ENCODE data around the gene OGDH. TPM values are rescaled to one million over a fixed set of nuclear protein-coding genes. Genes with fewer than 3 reads are reported as not detected.

Gene OGDH
- total and polyA plus RNA-seq, 2 of the 13 experiments (the other 11 are each of a cell fraction or from before 2014, with no cell fraction given), result 17.4 to 25.4 TPM

DNA sequence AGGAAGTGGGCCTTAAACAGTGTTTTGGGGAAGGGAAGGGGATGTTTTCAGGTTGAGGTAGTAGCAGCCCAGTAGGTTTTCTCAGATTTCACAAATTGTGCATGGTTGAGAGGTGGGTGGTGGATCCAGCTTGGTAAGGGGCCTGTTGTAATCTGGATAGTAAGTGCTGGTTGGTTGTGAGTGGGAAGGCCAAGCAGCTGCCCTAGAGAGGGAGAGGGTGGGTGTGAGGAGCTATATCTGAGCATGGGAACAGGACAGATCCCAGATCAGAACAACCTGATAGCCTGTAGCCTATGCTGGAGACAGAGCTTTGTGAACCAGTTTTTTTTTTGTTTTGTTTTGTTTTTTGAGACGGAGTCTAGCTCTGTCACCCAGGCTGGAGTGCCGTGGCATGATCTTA is 88.3 kb downstream of the OGDH start:
- 95% methylated on average over 2 of the region's 2 CpGs for WGBS (ENCODE audit: low lambda C conversion rate)
- Histone ChIP-seq H3K27me3 (ENCODE audit: control insufficient read depth in 1 of 2, insufficient read depth in 2 of 2, low read length in 2 of 2) (no peaks in the 10 kb centered on the region), H3K9ac (ENCODE audit: insufficient read depth, low read depth, low read length) (no peak overlapping the region), H3K4me3 (replicated peaks in 1 of 3; ENCODE audit: insufficient read depth in 1 of 3, low read depth in 2 of 3, low read length in 3 of 3) (no peak overlapping the region), H3K4me1 (ENCODE audit: insufficient read depth, low read length) (no peaks in the 10 kb centered on the region), H3K27ac (ENCODE audit: extremely low read length, insufficient read depth, low read length) (no peak overlapping the region), H3K4me2 (ENCODE audit: low read depth, low read length) (no peak overlapping the region), H4K20me1 (ENCODE audit: insufficient read depth, low read length) (no peaks in the 10 kb centered on the region), H3K9me3 (ENCODE audit: low read length) (no peaks in the 10 kb centered on the region), H2AFZ (ENCODE audit: low read length) (no peak overlapping the region), H3K36me3 (replicated peaks in 1 of 2; ENCODE audit: control insufficient read depth in 1 of 2, insufficient read depth in 2 of 2, low read length in 2 of 2) (peaks cover 22 to 38% of the 10 kb centered on the region in 2 experiments; a peak in 4 of 5 replicates), H3K79me2 (ENCODE audit: insufficient read depth, low read length) (no peaks in the 10 kb centered on the region)
- TF ChIP-seq SIX1 (CRISPR knock-in tag; IDR thresholded peaks at IDR 0.05; ENCODE audit: borderline replicate concordance), result no peak
- TF ChIP-seq YY1 (IDR thresholded peaks at IDR 0.05; ENCODE audit: insufficient read depth, insufficient replicate concordance, low read depth, low read length), result no peak
- TF ChIP-seq, protein P1, sequence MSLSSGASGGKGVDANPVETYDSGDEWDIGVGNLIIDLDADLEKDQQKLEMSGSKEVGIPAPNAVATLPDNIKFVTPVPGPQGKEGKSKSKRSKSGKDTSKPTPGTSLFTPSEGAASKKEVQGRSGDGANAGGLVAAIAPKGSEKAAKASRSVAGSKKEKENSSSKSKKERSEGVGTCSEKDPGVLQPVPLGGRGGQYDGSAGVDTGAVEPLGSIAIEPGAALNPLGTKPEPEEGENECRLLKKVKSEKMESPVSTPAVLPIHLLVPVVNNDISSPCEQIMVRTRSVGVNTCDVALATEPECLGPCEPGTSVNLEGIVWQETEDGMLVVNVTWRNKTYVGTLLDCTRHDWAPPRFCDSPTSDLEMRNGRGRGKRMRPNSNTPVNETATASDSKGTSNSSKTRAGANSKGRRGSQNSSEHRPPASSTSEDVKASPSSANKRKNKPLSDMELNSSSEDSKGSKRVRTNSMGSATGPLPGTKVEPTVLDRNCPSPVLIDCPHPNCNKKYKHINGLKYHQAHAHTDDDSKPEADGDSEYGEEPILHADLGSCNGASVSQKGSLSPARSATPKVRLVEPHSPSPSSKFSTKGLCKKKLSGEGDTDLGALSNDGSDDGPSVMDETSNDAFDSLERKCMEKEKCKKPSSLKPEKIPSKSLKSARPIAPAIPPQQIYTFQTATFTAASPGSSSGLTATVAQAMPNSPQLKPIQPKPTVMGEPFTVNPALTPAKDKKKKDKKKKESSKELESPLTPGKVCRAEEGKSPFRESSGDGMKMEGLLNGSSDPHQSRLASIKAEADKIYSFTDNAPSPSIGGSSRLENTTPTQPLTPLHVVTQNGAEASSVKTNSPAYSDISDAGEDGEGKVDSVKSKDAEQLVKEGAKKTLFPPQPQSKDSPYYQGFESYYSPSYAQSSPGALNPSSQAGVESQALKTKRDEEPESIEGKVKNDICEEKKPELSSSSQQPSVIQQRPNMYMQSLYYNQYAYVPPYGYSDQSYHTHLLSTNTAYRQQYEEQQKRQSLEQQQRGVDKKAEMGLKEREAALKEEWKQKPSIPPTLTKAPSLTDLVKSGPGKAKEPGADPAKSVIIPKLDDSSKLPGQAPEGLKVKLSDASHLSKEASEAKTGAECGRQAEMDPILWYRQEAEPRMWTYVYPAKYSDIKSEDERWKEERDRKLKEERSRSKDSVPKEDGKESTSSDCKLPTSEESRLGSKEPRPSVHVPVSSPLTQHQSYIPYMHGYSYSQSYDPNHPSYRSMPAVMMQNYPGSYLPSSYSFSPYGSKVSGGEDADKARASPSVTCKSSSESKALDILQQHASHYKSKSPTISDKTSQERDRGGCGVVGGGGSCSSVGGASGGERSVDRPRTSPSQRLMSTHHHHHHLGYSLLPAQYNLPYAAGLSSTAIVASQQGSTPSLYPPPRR (CRISPR knock-in tag; IDR thresholded peaks at IDR 0.05; ENCODE audit: borderline replicate concordance), result no peak
- TF ChIP-seq, protein P2, sequence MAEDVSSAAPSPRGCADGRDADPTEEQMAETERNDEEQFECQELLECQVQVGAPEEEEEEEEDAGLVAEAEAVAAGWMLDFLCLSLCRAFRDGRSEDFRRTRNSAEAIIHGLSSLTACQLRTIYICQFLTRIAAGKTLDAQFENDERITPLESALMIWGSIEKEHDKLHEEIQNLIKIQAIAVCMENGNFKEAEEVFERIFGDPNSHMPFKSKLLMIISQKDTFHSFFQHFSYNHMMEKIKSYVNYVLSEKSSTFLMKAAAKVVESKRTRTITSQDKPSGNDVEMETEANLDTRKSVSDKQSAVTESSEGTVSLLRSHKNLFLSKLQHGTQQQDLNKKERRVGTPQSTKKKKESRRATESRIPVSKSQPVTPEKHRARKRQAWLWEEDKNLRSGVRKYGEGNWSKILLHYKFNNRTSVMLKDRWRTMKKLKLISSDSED (CRISPR knock-in tag; IDR thresholded peaks at IDR 0.05), result no peak
- TF ChIP-seq, protein P3, sequence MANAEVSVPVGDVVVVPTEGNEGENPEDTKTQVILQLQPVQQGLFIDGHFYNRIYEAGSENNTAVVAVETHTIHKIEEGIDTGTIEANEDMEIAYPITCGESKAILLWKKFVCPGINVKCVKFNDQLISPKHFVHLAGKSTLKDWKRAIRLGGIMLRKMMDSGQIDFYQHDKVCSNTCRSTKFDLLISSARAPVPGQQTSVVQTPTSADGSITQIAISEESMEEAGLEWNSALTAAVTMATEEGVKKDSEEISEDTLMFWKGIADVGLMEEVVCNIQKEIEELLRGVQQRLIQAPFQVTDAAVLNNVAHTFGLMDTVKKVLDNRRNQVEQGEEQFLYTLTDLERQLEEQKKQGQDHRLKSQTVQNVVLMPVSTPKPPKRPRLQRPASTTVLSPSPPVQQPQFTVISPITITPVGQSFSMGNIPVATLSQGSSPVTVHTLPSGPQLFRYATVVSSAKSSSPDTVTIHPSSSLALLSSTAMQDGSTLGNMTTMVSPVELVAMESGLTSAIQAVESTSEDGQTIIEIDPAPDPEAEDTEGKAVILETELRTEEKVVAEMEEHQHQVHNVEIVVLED (CRISPR knock-in tag; IDR thresholded peaks at IDR 0.05; ENCODE audit: borderline replicate concordance), result no peak
- no peak for TF ChIP-seq ZNF256 (CRISPR knock-in tag; conservative IDR thresholded peaks at IDR 0.05)
- no peak for TF ChIP-seq SIN3B (IDR thresholded peaks at IDR 0.05; ENCODE audit: low read length)
- CTCF ChIA-PET (ENCODE audit: low intra/inter-chr PET ratio, low total read pairs), result no interaction called here
- intact Hi-C loops (cut with micrococcal nuclease; ENCODE audit: unreplicated experiment), result no loop called here
- BruUV-seq (replicated peaks), result no TSS peak
- FAIRE-seq (no peak), DNase-seq (ENCODE audit: low spot score) (no peak), ATAC-seq (no peak)
- POLR2A ChIA-PET, result no interaction called here
- in situ Hi-C loops (cut with HindIII; ENCODE audit: extremely low pct_ligation_motif_present, low pct_unique_long_range_greater_than_20kb), result no loop called here
